Measurements from ENCODE around the gene WDFY2. TPM values are rescaled to one million over a fixed set of nuclear protein-coding genes. Genes with fewer than 3 reads are reported as not detected.

WDFY2 gene
- total and polyA plus RNA-seq, 2 of the 13 experiments (the other 11 are each of a cell fraction or from before 2014, with no cell fraction given), result 22.6 to 27.0 TPM

DNA sequence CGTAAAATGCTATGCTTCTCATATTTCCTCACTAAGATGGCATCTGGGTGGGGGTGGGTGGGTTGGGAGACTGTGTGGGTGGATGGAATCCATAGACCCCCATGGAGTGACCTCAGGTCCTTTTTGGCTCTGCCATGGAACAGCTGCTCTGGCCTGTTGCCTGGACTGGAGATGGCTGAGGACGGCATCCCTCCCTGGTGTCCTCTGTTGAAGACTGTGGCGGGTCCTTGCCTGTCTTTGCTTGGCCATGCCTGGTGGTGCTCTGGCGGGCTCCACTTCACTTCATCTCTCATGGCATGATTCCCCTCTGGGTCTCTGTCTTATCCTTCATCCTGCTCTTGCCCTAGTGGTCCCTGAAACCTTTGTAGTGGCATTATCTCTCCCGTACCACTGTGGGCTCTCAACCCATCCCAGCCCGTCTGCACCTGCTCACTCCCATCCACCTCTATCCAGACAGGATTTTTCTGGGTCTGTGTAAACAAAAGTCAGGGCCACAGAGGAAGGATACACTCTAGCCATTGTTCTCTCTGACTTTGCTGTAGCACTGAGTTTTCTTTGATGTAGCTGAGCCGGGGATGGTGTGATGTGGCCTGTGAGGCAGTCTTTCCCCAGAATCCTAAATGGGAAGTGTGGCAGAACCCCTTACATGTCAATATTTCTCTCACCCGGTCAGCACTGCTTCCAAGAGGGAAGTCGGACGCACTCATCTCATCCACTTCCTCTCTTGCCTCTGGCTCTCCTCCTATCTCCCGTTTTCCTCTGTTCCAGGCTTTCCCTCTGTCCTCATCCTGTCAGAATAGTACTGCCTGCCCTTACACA, 36.1 kb downstream of the WDFY2 start:
- in situ Hi-C loops (cut with HindIII; ENCODE audit: extremely low pct_ligation_motif_present, low pct_unique_long_range_greater_than_20kb) (no loop called here), intact Hi-C loops (cut with micrococcal nuclease; ENCODE audit: unreplicated experiment) (loop anchor here (2.0 kb wide), 1 partner anchor 16 kb away; no protein-coding TSS in a partner anchor)
- peak overlapping the region; percentile 46 for H3K9ac ChIP-seq (ENCODE audit: insufficient read depth, low read depth, low read length)
- FAIRE-seq, result peak; percentile 95
- peak; percentile 99 for ATAC-seq
- H3K27ac ChIP-seq (ENCODE audit: extremely low read length, insufficient read depth, low read length), result peak overlapping the region; percentile 77
- WGBS (ENCODE audit: low lambda C conversion rate), result 20% methylated on average over 9 of the region's 11 CpGs
- POLR2A ChIA-PET, result interaction anchor here (0.6 to 2.1 kb wide), 4 partner anchors 27 to 216 kb away, joined by 3 to 9 read pairs (median 4); partner anchors contain the start of gene INTS6
- H3K36me3 ChIP-seq (replicated peaks in 1 of 2; ENCODE audit: control insufficient read depth in 1 of 2, insufficient read depth in 2 of 2, low read length in 2 of 2), result peaks cover 3 to 5% of the 10 kb centered on the region in 2 experiments; a peak in 4 of 5 replicates
- no peaks in the 10 kb centered on the region for H3K9me3 ChIP-seq (ENCODE audit: low read length)
- peak overlapping the region in 1 of 3 experiments; percentile 35; a peak in 1 of 6 replicates for H3K4me3 ChIP-seq (replicated peaks in 1 of 3; ENCODE audit: insufficient read depth in 1 of 3, low read depth in 2 of 3, low read length in 3 of 3)
- CTCF ChIA-PET (ENCODE audit: low intra/inter-chr PET ratio, low total read pairs), result no interaction called here
- peaks cover 79% of the 10 kb centered on the region for H3K79me2 ChIP-seq (ENCODE audit: insufficient read depth, low read length)
- no peaks in the 10 kb centered on the region for H3K27me3 ChIP-seq (ENCODE audit: control insufficient read depth in 1 of 2, insufficient read depth in 2 of 2, low read length in 2 of 2)
- H4K20me1 ChIP-seq (ENCODE audit: insufficient read depth, low read length), result no peaks in the 10 kb centered on the region
- no TSS peak for BruUV-seq (replicated peaks)
- peaks cover 75% of the 10 kb centered on the region for H3K4me1 ChIP-seq (ENCODE audit: insufficient read depth, low read length)
- H2AFZ ChIP-seq (ENCODE audit: low read length), result no peak overlapping the region
- DNase-seq (ENCODE audit: low spot score), result peak; percentile 98
- H3K4me2 ChIP-seq (ENCODE audit: low read depth, low read length), result peak overlapping the region; percentile 74
- TF ChIP-seq ZNF768 (CRISPR knock-in tag; IDR thresholded peaks at IDR 0.05) (no peak; the same call in 1 of the 2 replicates), NKX3-1 (CRISPR knock-in tag; IDR thresholded peaks at IDR 0.05) (no peak), ZNF44 (CRISPR knock-in tag; IDR thresholded peaks at IDR 0.05) (no peak; the same call in 1 of the 2 replicates), RORA (CRISPR knock-in tag; IDR thresholded peaks at IDR 0.05) (no peak), ZNF230 (CRISPR knock-in tag; IDR thresholded peaks at IDR 0.05) (no peak), ZBTB1 (CRISPR knock-in tag; IDR thresholded peaks at IDR 0.05; ENCODE audit: borderline replicate concordance) (no peak)
- TF ChIP-seq, protein P1, sequence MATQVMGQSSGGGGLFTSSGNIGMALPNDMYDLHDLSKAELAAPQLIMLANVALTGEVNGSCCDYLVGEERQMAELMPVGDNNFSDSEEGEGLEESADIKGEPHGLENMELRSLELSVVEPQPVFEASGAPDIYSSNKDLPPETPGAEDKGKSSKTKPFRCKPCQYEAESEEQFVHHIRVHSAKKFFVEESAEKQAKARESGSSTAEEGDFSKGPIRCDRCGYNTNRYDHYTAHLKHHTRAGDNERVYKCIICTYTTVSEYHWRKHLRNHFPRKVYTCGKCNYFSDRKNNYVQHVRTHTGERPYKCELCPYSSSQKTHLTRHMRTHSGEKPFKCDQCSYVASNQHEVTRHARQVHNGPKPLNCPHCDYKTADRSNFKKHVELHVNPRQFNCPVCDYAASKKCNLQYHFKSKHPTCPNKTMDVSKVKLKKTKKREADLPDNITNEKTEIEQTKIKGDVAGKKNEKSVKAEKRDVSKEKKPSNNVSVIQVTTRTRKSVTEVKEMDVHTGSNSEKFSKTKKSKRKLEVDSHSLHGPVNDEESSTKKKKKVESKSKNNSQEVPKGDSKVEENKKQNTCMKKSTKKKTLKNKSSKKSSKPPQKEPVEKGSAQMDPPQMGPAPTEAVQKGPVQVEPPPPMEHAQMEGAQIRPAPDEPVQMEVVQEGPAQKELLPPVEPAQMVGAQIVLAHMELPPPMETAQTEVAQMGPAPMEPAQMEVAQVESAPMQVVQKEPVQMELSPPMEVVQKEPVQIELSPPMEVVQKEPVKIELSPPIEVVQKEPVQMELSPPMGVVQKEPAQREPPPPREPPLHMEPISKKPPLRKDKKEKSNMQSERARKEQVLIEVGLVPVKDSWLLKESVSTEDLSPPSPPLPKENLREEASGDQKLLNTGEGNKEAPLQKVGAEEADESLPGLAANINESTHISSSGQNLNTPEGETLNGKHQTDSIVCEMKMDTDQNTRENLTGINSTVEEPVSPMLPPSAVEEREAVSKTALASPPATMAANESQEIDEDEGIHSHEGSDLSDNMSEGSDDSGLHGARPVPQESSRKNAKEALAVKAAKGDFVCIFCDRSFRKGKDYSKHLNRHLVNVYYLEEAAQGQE (IDR thresholded peaks at IDR 0.05; ENCODE audit: borderline replicate concordance in 1 of 2, low read depth in 1 of 2, low read length in 2 of 2), result no peak
- TF ChIP-seq, protein P2, sequence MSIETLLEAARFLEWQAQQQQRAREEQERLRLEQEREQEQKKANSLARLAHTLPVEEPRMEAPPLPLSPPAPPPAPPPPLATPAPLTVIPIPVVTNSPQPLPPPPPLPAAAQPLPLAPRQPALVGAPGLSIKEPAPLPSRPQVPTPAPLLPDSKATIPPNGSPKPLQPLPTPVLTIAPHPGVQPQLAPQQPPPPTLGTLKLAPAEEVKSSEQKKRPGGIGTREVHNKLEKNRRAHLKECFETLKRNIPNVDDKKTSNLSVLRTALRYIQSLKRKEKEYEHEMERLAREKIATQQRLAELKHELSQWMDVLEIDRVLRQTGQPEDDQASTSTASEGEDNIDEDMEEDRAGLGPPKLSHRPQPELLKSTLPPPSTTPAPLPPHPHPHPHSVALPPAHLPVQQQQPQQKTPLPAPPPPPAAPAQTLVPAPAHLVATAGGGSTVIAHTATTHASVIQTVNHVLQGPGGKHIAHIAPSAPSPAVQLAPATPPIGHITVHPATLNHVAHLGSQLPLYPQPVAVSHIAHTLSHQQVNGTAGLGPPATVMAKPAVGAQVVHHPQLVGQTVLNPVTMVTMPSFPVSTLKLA (IDR thresholded peaks at IDR 0.05), result no peak
- TF ChIP-seq, protein P3, sequence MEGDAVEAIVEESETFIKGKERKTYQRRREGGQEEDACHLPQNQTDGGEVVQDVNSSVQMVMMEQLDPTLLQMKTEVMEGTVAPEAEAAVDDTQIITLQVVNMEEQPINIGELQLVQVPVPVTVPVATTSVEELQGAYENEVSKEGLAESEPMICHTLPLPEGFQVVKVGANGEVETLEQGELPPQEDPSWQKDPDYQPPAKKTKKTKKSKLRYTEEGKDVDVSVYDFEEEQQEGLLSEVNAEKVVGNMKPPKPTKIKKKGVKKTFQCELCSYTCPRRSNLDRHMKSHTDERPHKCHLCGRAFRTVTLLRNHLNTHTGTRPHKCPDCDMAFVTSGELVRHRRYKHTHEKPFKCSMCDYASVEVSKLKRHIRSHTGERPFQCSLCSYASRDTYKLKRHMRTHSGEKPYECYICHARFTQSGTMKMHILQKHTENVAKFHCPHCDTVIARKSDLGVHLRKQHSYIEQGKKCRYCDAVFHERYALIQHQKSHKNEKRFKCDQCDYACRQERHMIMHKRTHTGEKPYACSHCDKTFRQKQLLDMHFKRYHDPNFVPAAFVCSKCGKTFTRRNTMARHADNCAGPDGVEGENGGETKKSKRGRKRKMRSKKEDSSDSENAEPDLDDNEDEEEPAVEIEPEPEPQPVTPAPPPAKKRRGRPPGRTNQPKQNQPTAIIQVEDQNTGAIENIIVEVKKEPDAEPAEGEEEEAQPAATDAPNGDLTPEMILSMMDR (CRISPR knock-in tag; IDR thresholded peaks at IDR 0.05), result peak; percentile 32
- TF ChIP-seq, protein P4, sequence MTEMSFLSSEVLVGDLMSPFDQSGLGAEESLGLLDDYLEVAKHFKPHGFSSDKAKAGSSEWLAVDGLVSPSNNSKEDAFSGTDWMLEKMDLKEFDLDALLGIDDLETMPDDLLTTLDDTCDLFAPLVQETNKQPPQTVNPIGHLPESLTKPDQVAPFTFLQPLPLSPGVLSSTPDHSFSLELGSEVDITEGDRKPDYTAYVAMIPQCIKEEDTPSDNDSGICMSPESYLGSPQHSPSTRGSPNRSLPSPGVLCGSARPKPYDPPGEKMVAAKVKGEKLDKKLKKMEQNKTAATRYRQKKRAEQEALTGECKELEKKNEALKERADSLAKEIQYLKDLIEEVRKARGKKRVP (CRISPR knock-in tag; IDR thresholded peaks at IDR 0.05), result no peak
- TF ChIP-seq, protein P5, sequence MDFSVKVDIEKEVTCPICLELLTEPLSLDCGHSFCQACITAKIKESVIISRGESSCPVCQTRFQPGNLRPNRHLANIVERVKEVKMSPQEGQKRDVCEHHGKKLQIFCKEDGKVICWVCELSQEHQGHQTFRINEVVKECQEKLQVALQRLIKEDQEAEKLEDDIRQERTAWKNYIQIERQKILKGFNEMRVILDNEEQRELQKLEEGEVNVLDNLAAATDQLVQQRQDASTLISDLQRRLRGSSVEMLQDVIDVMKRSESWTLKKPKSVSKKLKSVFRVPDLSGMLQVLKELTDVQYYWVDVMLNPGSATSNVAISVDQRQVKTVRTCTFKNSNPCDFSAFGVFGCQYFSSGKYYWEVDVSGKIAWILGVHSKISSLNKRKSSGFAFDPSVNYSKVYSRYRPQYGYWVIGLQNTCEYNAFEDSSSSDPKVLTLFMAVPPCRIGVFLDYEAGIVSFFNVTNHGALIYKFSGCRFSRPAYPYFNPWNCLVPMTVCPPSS (IDR thresholded peaks at IDR 0.05), result no peak

Measured in HepG2 (cell line).